NOMO-1 (cell line): ENCODE measurements around the gene PTPRQ.

Experiments used
- DNase-seq, 2 experiments: peaks; one replicate each; lab custom pipeline; 2025; ENCODE audit not compliant: unreplicated experiment in 2 of 2; lab: John Stamatoyannopoulos, UW

The PTPRQ gene, protein sequence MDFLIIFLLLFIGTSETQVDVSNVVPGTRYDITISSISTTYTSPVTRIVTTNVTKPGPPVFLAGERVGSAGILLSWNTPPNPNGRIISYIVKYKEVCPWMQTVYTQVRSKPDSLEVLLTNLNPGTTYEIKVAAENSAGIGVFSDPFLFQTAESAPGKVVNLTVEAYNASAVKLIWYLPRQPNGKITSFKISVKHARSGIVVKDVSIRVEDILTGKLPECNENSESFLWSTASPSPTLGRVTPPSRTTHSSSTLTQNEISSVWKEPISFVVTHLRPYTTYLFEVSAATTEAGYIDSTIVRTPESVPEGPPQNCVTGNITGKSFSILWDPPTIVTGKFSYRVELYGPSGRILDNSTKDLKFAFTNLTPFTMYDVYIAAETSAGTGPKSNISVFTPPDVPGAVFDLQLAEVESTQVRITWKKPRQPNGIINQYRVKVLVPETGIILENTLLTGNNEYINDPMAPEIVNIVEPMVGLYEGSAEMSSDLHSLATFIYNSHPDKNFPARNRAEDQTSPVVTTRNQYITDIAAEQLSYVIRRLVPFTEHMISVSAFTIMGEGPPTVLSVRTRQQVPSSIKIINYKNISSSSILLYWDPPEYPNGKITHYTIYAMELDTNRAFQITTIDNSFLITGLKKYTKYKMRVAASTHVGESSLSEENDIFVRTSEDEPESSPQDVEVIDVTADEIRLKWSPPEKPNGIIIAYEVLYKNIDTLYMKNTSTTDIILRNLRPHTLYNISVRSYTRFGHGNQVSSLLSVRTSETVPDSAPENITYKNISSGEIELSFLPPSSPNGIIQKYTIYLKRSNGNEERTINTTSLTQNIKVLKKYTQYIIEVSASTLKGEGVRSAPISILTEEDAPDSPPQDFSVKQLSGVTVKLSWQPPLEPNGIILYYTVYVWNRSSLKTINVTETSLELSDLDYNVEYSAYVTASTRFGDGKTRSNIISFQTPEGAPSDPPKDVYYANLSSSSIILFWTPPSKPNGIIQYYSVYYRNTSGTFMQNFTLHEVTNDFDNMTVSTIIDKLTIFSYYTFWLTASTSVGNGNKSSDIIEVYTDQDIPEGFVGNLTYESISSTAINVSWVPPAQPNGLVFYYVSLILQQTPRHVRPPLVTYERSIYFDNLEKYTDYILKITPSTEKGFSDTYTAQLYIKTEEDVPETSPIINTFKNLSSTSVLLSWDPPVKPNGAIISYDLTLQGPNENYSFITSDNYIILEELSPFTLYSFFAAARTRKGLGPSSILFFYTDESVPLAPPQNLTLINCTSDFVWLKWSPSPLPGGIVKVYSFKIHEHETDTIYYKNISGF (N-terminal part only)

GRCh38 chr12:80443974-80444666 is at the start of gene PTPRQ:
TSS of gene PTPRQ (plus strand) at chr12:80444235. CDS start at chr12:80444346, 111 bp downstream.
- DNase-seq, result no peak

GRCh38 chr12:80400571-80400991 is 43.5 kb upstream of the PTPRQ start:
- DNase-seq, result no peak

DNA sequence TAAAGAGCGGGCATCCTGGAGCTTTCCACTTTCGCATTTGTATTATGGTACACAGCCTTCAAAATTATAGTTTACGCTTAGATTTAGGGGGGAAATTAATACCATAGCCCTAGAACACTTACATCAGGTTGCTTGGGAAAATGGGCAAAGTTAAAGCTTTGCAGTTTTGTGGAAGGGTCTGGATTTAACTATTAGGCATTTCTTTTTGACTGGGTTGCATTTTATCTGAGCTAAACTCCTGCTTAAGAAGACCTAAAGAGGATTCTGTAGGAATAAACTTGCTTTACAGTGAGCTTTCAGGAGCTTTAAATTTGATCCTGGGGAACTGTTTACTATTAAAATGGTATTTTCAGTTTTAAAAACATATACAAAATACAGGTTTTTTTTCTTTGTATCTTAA is 42.8 kb upstream of the PTPRQ start:
- DNase-seq, result no peak

- no peak for DNase-seq
Observed at GRCh38 chr12:80404629-80405028, 39.4 kb upstream of the PTPRQ start.

DNA sequence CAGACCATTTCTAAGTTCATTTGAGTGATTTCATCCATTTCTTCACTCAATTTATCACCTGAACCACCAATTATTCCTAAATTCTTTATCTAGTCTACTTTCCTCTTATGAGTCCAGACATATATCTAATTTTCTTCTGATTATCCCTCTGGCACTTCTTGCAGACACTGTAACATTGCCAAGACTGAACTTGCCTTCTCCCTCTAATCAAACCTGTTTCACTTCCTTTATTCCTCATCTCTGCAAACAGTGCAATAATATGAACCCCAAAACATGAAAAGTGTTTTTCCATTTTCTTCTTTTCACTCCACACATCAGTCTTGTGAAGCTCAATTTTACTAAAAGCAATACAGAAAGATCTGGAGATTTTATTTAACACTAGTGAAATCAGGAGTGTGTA is 37.8 kb upstream of the PTPRQ start:
- DNase-seq, result peak in 1 of 2 experiments; percentile 28

DNA sequence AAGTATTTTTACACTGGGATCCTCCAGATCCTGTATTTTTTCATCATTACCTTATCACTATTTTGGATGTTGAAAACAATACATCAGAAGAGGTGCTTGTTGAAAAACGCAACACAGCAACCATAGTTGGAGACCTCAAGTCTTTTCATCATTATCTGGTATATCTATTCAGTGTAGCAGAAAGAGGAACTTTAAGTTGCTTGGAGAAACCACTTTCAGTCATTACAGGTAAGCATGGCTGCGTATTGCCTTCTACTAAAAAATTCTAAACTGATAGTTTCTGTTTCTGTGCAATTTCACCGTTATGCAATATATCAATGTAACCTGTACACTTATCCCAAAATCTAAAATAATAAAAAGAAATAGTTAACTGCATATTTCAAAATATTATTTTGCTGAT is 32.2 kb upstream of the PTPRQ start:
- DNase-seq, result peak in 1 of 2 experiments; percentile 7

DNA sequence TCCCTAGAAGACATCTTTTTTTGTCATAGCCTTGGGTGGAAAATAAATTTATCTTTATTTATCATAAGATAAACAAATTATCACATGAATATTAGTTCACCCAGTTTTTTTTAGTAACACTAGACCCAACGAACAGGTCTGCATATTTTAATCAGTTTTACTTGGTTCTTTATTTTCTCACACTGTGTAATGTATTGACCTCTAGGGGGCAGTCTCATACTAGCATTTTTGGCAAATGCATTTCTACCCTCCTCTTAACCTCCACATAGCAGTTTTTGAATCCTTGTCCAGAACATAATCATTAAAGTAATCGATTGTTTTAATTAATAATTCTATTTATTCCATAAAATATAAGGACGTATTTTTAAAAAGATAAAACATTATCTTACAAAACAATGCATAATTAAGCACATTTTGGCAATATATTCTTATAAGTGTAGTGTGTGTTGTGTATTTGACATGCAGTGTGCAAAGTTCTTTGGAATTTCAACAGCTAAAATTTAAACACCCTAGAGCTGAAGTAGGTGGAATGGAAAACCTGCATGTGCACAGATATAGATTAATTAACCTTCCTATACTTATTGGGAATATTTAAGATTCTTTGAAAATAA is 31.6 kb upstream of the PTPRQ start:
- DNase-seq, result peak; percentile 37 to 48

- DNase-seq, result no peak
Observed at GRCh38 chr12:80413462-80413861, 30.6 kb upstream of the PTPRQ start.

DNA sequence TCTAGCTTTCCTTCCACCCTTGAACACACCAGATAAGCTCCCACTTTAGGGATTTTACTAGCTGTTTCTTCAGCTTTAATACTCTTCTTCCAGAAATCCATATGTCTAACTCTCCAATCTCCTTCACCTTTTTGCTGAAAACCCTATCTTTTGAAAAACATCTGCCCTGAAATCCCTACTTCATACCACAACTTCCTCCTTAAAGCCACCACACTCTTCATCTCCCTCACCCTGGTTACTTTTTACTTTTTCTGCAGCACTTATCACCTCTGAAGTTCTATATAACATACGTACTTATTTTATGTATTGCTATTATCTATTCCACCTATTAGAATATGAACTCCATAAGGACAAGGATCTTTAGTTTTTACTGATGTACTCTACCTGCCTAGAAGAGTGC is 28.6 kb upstream of the PTPRQ start:
- DNase-seq, result no peak

- DNase-seq, result peak in 1 of 2 experiments; percentile 7
Observed at GRCh38 chr12:80419644-80420043, 24.4 kb upstream of the PTPRQ start.

GRCh38 chr12:80420075-80420474 is 24.0 kb upstream of the PTPRQ start:
- no peak for DNase-seq

GRCh38 chr12:80422550-80422949 is 21.5 kb upstream of the PTPRQ start:
- DNase-seq, result no peak

DNA sequence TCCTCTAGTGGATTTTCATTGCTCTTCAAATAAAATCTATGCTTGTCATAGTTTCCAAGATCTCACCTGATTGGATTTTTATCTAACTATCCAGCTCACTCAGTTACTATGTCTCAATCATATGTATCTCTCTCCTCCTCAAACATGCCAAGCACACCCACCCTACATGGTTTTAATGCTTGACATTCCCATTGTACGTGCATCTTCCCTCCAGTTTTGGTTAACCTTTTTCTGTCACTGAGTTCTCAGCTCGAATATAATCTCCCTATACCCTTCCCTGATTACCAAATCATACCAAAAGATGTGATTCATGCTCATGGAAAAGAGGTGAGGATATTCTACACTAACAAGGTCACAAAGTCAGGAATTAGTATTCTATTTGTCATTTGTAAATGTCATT is 12.0 kb upstream of the PTPRQ start:
- DNase-seq, result no peak

DNA sequence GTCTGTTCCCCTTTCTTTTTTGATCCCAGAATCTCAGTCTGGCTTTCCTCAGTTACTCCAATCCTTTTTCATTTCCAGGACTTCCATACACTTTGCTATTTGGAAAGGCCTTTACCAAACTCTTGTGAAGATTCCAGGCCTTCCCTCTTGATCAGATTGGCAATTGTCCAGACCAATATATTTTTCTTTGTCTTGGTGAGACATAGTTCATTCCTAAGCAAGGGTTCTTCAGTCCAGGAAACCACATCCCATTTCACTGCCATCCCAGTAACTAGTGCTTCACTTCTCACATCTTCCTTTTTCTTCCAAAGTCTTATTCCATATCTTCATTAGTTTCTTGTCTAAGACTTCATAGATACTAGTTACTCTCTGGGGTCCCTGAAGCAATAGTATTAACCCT is 2.1 kb upstream of the PTPRQ start:
- DNase-seq, result no peak

GRCh38 chr12:80442426-80443222 is 1.4 kb upstream of the PTPRQ start:
- DNase-seq, result no peak

- DNase-seq, result no peak
Observed at GRCh38 chr12:80445083-80445793, 1.2 kb downstream of the PTPRQ start.

GRCh38 chr12:80456513-80456912 is 12.5 kb downstream of the PTPRQ start:
- no peak for DNase-seq

- DNase-seq, result no peak
Observed at GRCh38 chr12:80460972-80461371, 16.9 kb downstream of the PTPRQ start.
